Measurements from ENCODE around the gene C1QTNF9. TPM values are rescaled to one million over a fixed set of nuclear protein-coding genes. Genes with fewer than 3 reads are reported as not detected.

C1QTNF9 gene
- total and polyA plus RNA-seq, 4 experiments from 2014 or later, result not detected

DNA sequence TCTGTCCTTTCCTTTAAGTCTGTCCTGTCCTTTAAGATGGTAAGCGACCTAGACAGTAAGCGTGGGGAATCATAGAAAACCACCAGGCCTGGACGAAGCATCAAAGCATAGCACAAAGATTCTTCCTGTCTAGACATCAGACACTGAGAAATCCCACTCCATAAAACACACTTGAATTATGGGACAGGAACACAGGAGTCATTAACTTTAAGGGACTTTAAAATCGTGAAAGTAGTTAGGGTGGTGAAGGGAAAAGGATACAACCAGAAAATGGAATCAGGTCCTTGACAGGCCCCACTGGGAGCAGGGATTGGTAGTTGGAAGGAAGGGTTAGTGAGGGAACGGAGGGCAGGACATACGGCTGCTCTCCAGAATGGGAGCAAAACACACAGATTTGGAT lies 31.6 kb upstream of the C1QTNF9 start:
- H3K36me3 Mint-ChIP-seq, result peaks cover 24 to 42% of the 10 kb centered on the region in 2 donors
- CTCF ChIA-PET (ENCODE audit: partially characterized antibody), result interaction anchor here (0.9 kb wide), 1 partner anchor 49 kb away, joined by 3 read pairs; no protein-coding TSS in a partner anchor
- peak overlapping the region; percentile 58 to 100 (median 82) for H3K27ac Mint-ChIP-seq

GRCh38 chr13:24279327-24280110 lies 29.9 kb upstream of the C1QTNF9 start:
- no peak for DNase-seq
- Histone ChIP-seq H3K27me3 (ENCODE audit: insufficient read depth, low read length) (no peaks in the 10 kb centered on the region), H3K9me3 (ENCODE audit: control insufficient read depth in 1 of 2, low read length in 2 of 2) (no peaks in the 10 kb centered on the region), H3K4me1 (ENCODE audit: insufficient read depth, low read length) (peaks cover 82% of the 10 kb centered on the region), H3K27ac (ENCODE audit: low read depth, low read length) (no peak overlapping the region), H3K36me3 (ENCODE audit: insufficient read depth, low read length) (peaks cover 42% of the 10 kb centered on the region), H3K4me3 (ENCODE audit: low read length in 2 of 2) (no peak overlapping the region)
- Mint-ChIP-seq H3K4me1 (peaks cover 52 to 85% (median 69%) of the 10 kb centered on the region in 4 donors), H3K36me3 (peaks cover 40 to 56% of the 10 kb centered on the region in 2 donors), H3K4me3 (peak overlapping the region in 4 of 8 donors; percentile 23 to 52 (median 42)), H3K9me3 (no peaks in the 10 kb centered on the region), H3K27ac (peak overlapping the region; percentile 64 to 99 (median 87)), H3K27me3 (no peaks in the 10 kb centered on the region)
- intact Hi-C loops (cut with micrococcal nuclease), result loop anchor here (10.0 kb wide), 1 partner anchor 175 kb away; no protein-coding TSS in a partner anchor
- POLR2A ChIA-PET (ENCODE audit: partially characterized antibody), result interaction anchor here (1.3 to 35.7 kb wide), 2 partner anchors 9 to 20 kb away, joined by 4 to 1361 read pairs; no protein-coding TSS in a partner anchor
- CTCF ChIA-PET (ENCODE audit: partially characterized antibody), result interaction anchor here (0.9 to 2.1 kb wide), 4 partner anchors 10 to 51 kb away, joined by 4 to 14 read pairs (median 8); no protein-coding TSS in a partner anchor

More for the DNA sequence above, 31.6 kb upstream of the C1QTNF9 start:
- POLR2A ChIA-PET (ENCODE audit: partially characterized antibody), result interaction anchor here (35.7 kb wide), 1 partner anchor 18 kb away, joined by 1361 read pairs; no protein-coding TSS in a partner anchor
- intact Hi-C loops (cut with micrococcal nuclease), result loop anchor here (10.0 kb wide), 1 partner anchor 177 kb away; no protein-coding TSS in a partner anchor
- no peaks in the 10 kb centered on the region for H3K9me3 Mint-ChIP-seq
- peak overlapping the region in 4 of 8 donors; percentile 24 to 63 (median 42) for H3K4me3 Mint-ChIP-seq
- peaks cover 59 to 96% (median 80%) of the 10 kb centered on the region in 4 donors for H3K4me1 Mint-ChIP-seq
- peak overlapping the region; percentile 25 for H3K27ac ChIP-seq (ENCODE audit: low read depth, low read length)
- DNase-seq, result no peak
- H3K27me3 ChIP-seq (ENCODE audit: insufficient read depth, low read length), result no peaks in the 10 kb centered on the region
- no peaks in the 10 kb centered on the region for H3K27me3 Mint-ChIP-seq
- H3K4me3 ChIP-seq (ENCODE audit: low read length in 2 of 2), result no peak overlapping the region
- peaks cover 29% of the 10 kb centered on the region for H3K36me3 ChIP-seq (ENCODE audit: insufficient read depth, low read length)
- H3K4me1 ChIP-seq (ENCODE audit: insufficient read depth, low read length), result peaks cover 98% of the 10 kb centered on the region
- no peaks in the 10 kb centered on the region for H3K9me3 ChIP-seq (ENCODE audit: control insufficient read depth in 1 of 2, low read length in 2 of 2)

- CTCF ChIA-PET (ENCODE audit: partially characterized antibody), result interaction anchor here (1.9 to 3.3 kb wide), 3 partner anchors 11 to 52 kb away, joined by 9 to 14 read pairs (median 11); no protein-coding TSS in a partner anchor
- intact Hi-C loops (cut with micrococcal nuclease), result no loop called here
- Histone ChIP-seq H3K27ac (ENCODE audit: low read depth, low read length) (peak overlapping the region; percentile 20), H3K4me3 (ENCODE audit: low read length in 2 of 2) (no peak overlapping the region), H3K4me1 (ENCODE audit: insufficient read depth, low read length) (peaks cover 70% of the 10 kb centered on the region), H3K36me3 (ENCODE audit: insufficient read depth, low read length) (peaks cover 51% of the 10 kb centered on the region), H3K9me3 (ENCODE audit: control insufficient read depth in 1 of 2, low read length in 2 of 2) (no peaks in the 10 kb centered on the region), H3K27me3 (ENCODE audit: insufficient read depth, low read length) (no peaks in the 10 kb centered on the region)
- peaks cover 47 to 63% of the 10 kb centered on the region in 2 donors for H3K36me3 Mint-ChIP-seq
- no peak overlapping the region for H3K4me3 Mint-ChIP-seq
- DNase-seq, result no peak
- H3K4me1 Mint-ChIP-seq, result peaks cover 46 to 77% (median 59%) of the 10 kb centered on the region in 4 donors
- H3K27me3 Mint-ChIP-seq, result no peaks in the 10 kb centered on the region
- H3K27ac Mint-ChIP-seq, result peak overlapping the region in 6 of 7 donors; percentile 52 to 99 (median 70)
- POLR2A ChIA-PET (ENCODE audit: partially characterized antibody), result interaction anchor here (1.3 to 35.7 kb wide), 2 partner anchors 8 to 21 kb away, joined by 4 to 1361 read pairs; no protein-coding TSS in a partner anchor
- H3K9me3 Mint-ChIP-seq, result no peaks in the 10 kb centered on the region
These were observed 28.7 kb upstream of the C1QTNF9 start for GRCh38 chr13:24280720-24281119.

DNA sequence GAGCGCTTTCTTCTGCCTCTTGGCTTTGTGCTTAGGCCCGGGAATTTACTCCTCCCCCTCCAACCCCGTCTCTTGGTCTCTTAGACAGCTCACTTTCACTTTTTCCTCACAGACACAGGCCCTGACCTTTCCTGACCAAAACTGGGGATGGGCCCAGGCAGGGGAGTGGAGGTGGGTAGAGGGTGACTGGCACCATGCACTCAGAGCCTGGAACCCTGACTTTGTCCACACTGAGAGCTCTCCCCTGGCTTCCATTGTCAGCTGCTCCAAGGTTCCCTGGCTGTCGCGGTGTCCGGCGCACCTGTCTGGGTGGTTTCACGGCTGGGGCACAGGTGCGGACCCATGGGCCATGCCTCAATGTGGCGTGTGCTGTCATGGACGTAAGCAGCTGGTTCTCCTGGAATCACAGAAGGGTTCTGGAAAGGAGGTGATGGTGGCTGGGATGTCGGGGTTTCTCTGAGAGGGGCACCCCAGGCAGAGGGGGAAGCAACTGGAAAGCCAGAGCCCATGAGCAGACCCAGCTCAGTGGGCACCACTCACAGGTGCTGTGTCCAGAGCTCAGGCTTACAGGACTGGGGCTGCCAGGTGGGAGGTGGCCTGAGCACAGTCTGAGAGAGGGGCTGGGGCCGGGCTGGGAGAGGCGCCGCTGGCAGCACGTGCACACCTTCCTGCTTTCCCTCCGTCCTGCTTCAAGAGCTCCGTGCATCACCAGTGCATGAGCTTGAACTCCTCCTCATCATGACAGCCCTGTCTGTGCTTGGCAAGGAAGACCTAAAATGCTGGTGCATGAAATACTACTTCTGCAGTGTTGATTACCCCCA lies 28.0 kb upstream of the C1QTNF9 start:
- Mint-ChIP-seq H3K27ac (peak overlapping the region; percentile 54 to 99 (median 72)), H3K27me3 (no peaks in the 10 kb centered on the region), H3K9me3 (no peaks in the 10 kb centered on the region), H3K4me3 (peak overlapping the region in 1 of 8 donors; percentile 35), H3K36me3 (peaks cover 51 to 67% of the 10 kb centered on the region in 2 donors), H3K4me1 (peaks cover 42 to 71% (median 53%) of the 10 kb centered on the region in 4 donors)
- intact Hi-C loops (cut with micrococcal nuclease), result no loop called here
- H3K4me1 ChIP-seq (ENCODE audit: insufficient read depth, low read length), result peaks cover 63% of the 10 kb centered on the region
- no peak for DNase-seq
- H3K36me3 ChIP-seq (ENCODE audit: insufficient read depth, low read length), result peaks cover 58% of the 10 kb centered on the region
- H3K27me3 ChIP-seq (ENCODE audit: insufficient read depth, low read length), result no peaks in the 10 kb centered on the region
- ChIA-PET CTCF (ENCODE audit: partially characterized antibody) (interaction anchor here (2.1 to 3.3 kb wide), 2 partner anchors 12 to 53 kb away, joined by 9 to 14 read pairs; no protein-coding TSS in a partner anchor), POLR2A (ENCODE audit: partially characterized antibody) (interaction anchor here (1.3 to 35.7 kb wide), 2 partner anchors 9 to 21 kb away, joined by 3 to 1361 read pairs; no protein-coding TSS in a partner anchor)
- H3K4me3 ChIP-seq (ENCODE audit: low read length in 2 of 2), result no peak overlapping the region
- no peak overlapping the region for H3K27ac ChIP-seq (ENCODE audit: low read depth, low read length)
- H3K9me3 ChIP-seq (ENCODE audit: control insufficient read depth in 1 of 2, low read length in 2 of 2), result no peaks in the 10 kb centered on the region

- Histone ChIP-seq H3K27ac (ENCODE audit: low read depth, low read length) (no peak overlapping the region), H3K4me1 (ENCODE audit: insufficient read depth, low read length) (peaks cover 54% of the 10 kb centered on the region), H3K9me3 (ENCODE audit: control insufficient read depth in 1 of 2, low read length in 2 of 2) (no peaks in the 10 kb centered on the region), H3K27me3 (ENCODE audit: insufficient read depth, low read length) (no peaks in the 10 kb centered on the region), H3K4me3 (ENCODE audit: low read length in 2 of 2) (no peak overlapping the region), H3K36me3 (ENCODE audit: insufficient read depth, low read length) (peaks cover 66% of the 10 kb centered on the region)
- POLR2A ChIA-PET (ENCODE audit: partially characterized antibody), result interaction anchor here (1.3 to 35.7 kb wide), 2 partner anchors 8 to 22 kb away, joined by 3 to 1361 read pairs; no protein-coding TSS in a partner anchor
- no peak for DNase-seq
- intact Hi-C loops (cut with micrococcal nuclease), result no loop called here
- no peaks in the 10 kb centered on the region for H3K9me3 Mint-ChIP-seq
- H3K4me1 Mint-ChIP-seq, result peaks cover 37 to 62% (median 47%) of the 10 kb centered on the region in 4 donors
- H3K4me3 Mint-ChIP-seq, result peak overlapping the region in 1 of 8 donors; percentile 2
- peaks cover 57 to 74% of the 10 kb centered on the region in 2 donors for H3K36me3 Mint-ChIP-seq
- H3K27ac Mint-ChIP-seq, result peak overlapping the region in 6 of 7 donors; percentile 29 to 78 (median 67)
- no peaks in the 10 kb centered on the region for H3K27me3 Mint-ChIP-seq
- CTCF ChIA-PET (ENCODE audit: partially characterized antibody), result interaction anchor here (2.9 to 3.3 kb wide), 2 partner anchors 8 to 54 kb away, joined by 9 to 17 read pairs; no protein-coding TSS in a partner anchor
These were observed 27.1 kb upstream of the C1QTNF9 start for GRCh38 chr13:24282256-24282655.

DNA sequence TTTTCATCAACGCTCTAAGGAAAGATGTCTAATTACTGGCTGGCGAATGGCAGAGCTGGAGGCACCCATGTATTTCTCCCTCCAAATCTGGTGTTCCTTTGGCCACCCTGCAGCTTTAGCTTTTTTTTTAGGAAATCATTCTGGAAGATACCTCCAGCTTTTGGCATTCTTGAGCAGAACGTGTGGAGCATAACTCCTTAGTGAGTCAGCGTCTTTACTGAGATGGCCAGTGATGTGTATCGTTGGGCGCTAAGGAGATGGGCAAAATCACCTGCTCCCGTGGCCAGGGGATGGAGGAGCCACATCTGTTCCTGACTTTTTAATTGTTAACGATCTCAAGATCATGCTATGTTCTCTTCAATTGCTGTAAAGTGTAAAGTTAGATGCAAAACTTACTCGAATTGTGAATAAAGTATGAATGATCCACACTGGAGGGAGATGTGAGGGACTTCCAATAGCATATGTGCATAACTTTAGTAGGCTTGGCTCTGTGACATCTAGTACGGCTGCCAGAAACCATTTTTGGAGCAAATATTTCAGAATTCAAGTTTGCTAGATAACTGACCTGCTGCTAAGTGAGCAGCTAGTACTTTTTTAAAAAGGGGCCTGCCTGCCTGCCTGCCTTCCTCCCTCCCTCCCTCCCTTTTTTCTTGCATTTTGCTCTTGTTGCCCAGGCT lies 24.4 kb upstream of the C1QTNF9 start:
- no peak overlapping the region for H3K4me3 ChIP-seq (ENCODE audit: low read length in 2 of 2)
- peak overlapping the region in 1 of 8 donors; percentile 31 for H3K4me3 Mint-ChIP-seq
- peaks cover 90% of the 10 kb centered on the region for H3K36me3 ChIP-seq (ENCODE audit: insufficient read depth, low read length)
- CTCF ChIA-PET (ENCODE audit: partially characterized antibody), result interaction anchor here (0.7 to 2.9 kb wide), 4 partner anchors 11 to 31 kb away, joined by 3 to 17 read pairs (median 3); no protein-coding TSS in a partner anchor
- no peaks in the 10 kb centered on the region for H3K9me3 Mint-ChIP-seq
- H3K36me3 Mint-ChIP-seq, result peaks cover 70 to 88% of the 10 kb centered on the region in 2 donors
- no peaks in the 10 kb centered on the region for H3K27me3 Mint-ChIP-seq
- POLR2A ChIA-PET (ENCODE audit: partially characterized antibody), result interaction anchor here (35.7 kb wide), 1 partner anchor 25 kb away, joined by 1361 read pairs; no protein-coding TSS in a partner anchor
- intact Hi-C loops (cut with micrococcal nuclease), result loop anchor here (5.0 kb wide), 1 partner anchor 33 kb away; no protein-coding TSS in a partner anchor
- H3K27me3 ChIP-seq (ENCODE audit: insufficient read depth, low read length), result no peaks in the 10 kb centered on the region
- peaks cover 17 to 35% (median 26%) of the 10 kb centered on the region in 4 donors for H3K4me1 Mint-ChIP-seq
- H3K27ac ChIP-seq (ENCODE audit: low read depth, low read length), result no peak overlapping the region
- H3K27ac Mint-ChIP-seq, result peak overlapping the region in 1 of 7 donors; percentile 43
- peaks cover 27% of the 10 kb centered on the region for H3K4me1 ChIP-seq (ENCODE audit: insufficient read depth, low read length)
- DNase-seq, result no peak
- H3K9me3 ChIP-seq (ENCODE audit: control insufficient read depth in 1 of 2, low read length in 2 of 2), result no peaks in the 10 kb centered on the region
